ENCODE data around the gene PSMD13.
"Not testable (repeated sequence)": the region's sequence is repeated elsewhere in the genome, so short reads cannot be mapped to it uniquely, and the experiment has no call there.

The PSMD13 gene

GRCh38 chr11:279040-279965 lies 42.5 kb downstream of the PSMD13 start:
- no peak for DNase-seq

- no peak for DNase-seq
Measured at GRCh38 chr11:279966-280705, 43.4 kb downstream of the PSMD13 start.

GRCh38 chr11:280706-281485 lies 44.1 kb downstream of the PSMD13 start:
- DNase-seq = no peak

GRCh38 chr11:281486-282161 lies 44.8 kb downstream of the PSMD13 start:
- no peak for DNase-seq

GRCh38 chr11:282171-282570 lies 45.4 kb downstream of the PSMD13 start:
- no peak for DNase-seq

- no peak for DNase-seq
Measured at GRCh38 chr11:282630-283360, 46.0 kb downstream of the PSMD13 start.

GRCh38 chr11:283405-284104 lies 46.8 kb downstream of the PSMD13 start:
- no peak for DNase-seq

- no peak for DNase-seq
Measured at GRCh38 chr11:284105-285020, 47.6 kb downstream of the PSMD13 start.

GRCh38 chr11:285021-285893 lies 48.5 kb downstream of the PSMD13 start:
- no peak for DNase-seq

GRCh38 chr11:285894-286220 lies 49.1 kb downstream of the PSMD13 start:
- no peak for DNase-seq

GRCh38 chr11:286977-287820 lies 50.4 kb downstream of the PSMD13 start:
- not testable (repeated sequence) for DNase-seq

GRCh38 chr11:287821-288477 lies 51.2 kb downstream of the PSMD13 start:
- DNase-seq = no peak

GRCh38 chr11:288478-289397 lies 52.0 kb downstream of the PSMD13 start, which contains the start of gene PGGHG:
TSS of gene PGGHG (plus strand) at chr11:289126. CDS start at chr11:289817, 691 bp downstream.
- no peak for DNase-seq

- DNase-seq = no peak
Measured at GRCh38 chr11:289398-289711, 52.6 kb downstream of the PSMD13 start.

GRCh38 chr11:289712-290620 lies 53.2 kb downstream of the PSMD13 start:
- DNase-seq = no peak

Measured in DMS 273 treated with DMSO at 0.1 percent for 48 hours (cell line).